Lower leg skin (tissue), 3 donors: ENCODE measurements around the gene STRBP.

ENCODE experiments used
- POLR2A ChIP-seq, 2 donors: fragments of 450-650 bp; IDR thresholded peaks; one replicate each; pipeline ENCODE4 v1.6.1; 2016 to 2017; ENCODE audit warnings: antibody characterized with exemption in 2 of 2, mild to moderate bottlenecking in 1 of 2, moderate library complexity in 1 of 2
- TF ChIP-seq, protein P1 (sequence below), 3 donors: fragments of 450-650 bp; IDR thresholded peaks; one replicate each; pipeline ENCODE4 v1.5.1; 2016; ENCODE audit warnings: antibody characterized with exemption in 3 of 3, mild to moderate bottlenecking in 3 of 3, moderate library complexity in 2 of 3

DNA sequence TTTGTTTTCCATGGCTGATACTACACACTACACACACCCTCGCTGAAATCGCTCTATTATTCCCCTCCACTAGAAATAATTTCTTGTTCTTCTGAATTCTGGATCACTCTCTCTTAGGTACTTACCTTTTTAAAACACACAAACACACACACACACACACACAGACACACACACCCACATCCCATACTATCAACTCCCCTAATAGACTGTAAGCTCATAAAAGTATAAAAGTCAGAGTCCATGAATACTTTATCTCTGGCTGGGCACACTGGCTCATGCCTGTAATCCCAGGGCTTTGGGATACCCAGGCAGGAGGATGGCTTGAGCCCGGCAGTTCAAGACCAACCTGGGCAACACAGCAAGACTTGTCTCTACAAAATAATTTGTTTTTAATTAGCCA is 11.1 kb downstream of the STRBP start:
- TF ChIP-seq POLR2A (IDR thresholded peaks at IDR 0.05): no peak
- TF ChIP-seq, protein P1, sequence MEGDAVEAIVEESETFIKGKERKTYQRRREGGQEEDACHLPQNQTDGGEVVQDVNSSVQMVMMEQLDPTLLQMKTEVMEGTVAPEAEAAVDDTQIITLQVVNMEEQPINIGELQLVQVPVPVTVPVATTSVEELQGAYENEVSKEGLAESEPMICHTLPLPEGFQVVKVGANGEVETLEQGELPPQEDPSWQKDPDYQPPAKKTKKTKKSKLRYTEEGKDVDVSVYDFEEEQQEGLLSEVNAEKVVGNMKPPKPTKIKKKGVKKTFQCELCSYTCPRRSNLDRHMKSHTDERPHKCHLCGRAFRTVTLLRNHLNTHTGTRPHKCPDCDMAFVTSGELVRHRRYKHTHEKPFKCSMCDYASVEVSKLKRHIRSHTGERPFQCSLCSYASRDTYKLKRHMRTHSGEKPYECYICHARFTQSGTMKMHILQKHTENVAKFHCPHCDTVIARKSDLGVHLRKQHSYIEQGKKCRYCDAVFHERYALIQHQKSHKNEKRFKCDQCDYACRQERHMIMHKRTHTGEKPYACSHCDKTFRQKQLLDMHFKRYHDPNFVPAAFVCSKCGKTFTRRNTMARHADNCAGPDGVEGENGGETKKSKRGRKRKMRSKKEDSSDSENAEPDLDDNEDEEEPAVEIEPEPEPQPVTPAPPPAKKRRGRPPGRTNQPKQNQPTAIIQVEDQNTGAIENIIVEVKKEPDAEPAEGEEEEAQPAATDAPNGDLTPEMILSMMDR (IDR thresholded peaks at IDR 0.05): no peak
